Astrocyte (in vitro differentiated cells and primary cell): ENCODE results near the gene SLC25A22. TPM values are rescaled to one million over a fixed set of nuclear protein-coding genes. Genes with fewer than 3 reads are reported as not detected.

Experiments used
- DNase-seq: peaks from one replicate; pipeline ENCODE4 v3.0.0-alpha.2; 2010; ENCODE audit warnings: low read depth
- FAIRE-seq: peaks from 2 replicates; lab custom pipeline; 2011; peaks lifted over from hg19 to GRCh38; lab: Jason Lieb, UNC
- H2AFZ ChIP-seq: 2 replicates; pipeline ENCODE4 v1.6.0; 2012; ENCODE audit warnings: low read depth, low read length, inconsistent platforms
- H3K27ac ChIP-seq: 2 replicates; pipeline ENCODE4 v1.5.1; 2011; ENCODE audit warnings: low read depth, low read length, inconsistent platforms
- H3K27me3 ChIP-seq: 2 replicates; pipeline ENCODE4 v1.6.0; 2011; ENCODE audit warnings: low read length, inconsistent platforms; ENCODE audit not compliant: insufficient read depth
- H3K36me3 ChIP-seq: 2 replicates; pipeline ENCODE4 v1.5.1; 2011; ENCODE audit warnings: low read length, inconsistent platforms; ENCODE audit not compliant: insufficient read depth
- H3K4me1 ChIP-seq: 2 replicates; pipeline ENCODE4 v1.5.1; 2011; ENCODE audit warnings: low read length, inconsistent platforms; ENCODE audit not compliant: insufficient read depth
- H3K4me2 ChIP-seq: 2 replicates; pipeline ENCODE4 v1.6.0; 2012; ENCODE audit warnings: low read length, inconsistent platforms
- H3K4me3 ChIP-seq: 2 replicates; pipeline ENCODE4 v1.5.1; 2011; ENCODE audit warnings: low read depth, mild to moderate bottlenecking, low read length, inconsistent platforms; ENCODE audit not compliant: insufficient read depth
- H3K79me2 ChIP-seq: 2 replicates; pipeline ENCODE4 v1.6.0; 2012; ENCODE audit warnings: mild to moderate bottlenecking, low read length, inconsistent platforms; ENCODE audit not compliant: insufficient read depth
- H3K9ac ChIP-seq: 2 replicates; pipeline ENCODE4 v1.6.0; 2012; ENCODE audit warnings: mild to moderate bottlenecking, low read length, inconsistent platforms
- H3K9me3 ChIP-seq: 2 replicates; pipeline ENCODE4 v1.5.1; 2012; ENCODE audit warnings: low read depth, mild to moderate bottlenecking, low read length, inconsistent platforms; ENCODE audit not compliant: insufficient read depth
- H4K20me1 ChIP-seq: 2 replicates; pipeline ENCODE4 v1.6.0; 2012; ENCODE audit warnings: low read length, inconsistent platforms; ENCODE audit not compliant: insufficient read depth
- H3K27ac Mint-ChIP-seq: one replicate; pipeline ENCODE4 v1.8.0; 2021; ENCODE audit warnings: mild to moderate bottlenecking, mixed read lengths; ENCODE audit not compliant: unreplicated experiment
- H3K27me3 Mint-ChIP-seq: one replicate; pipeline ENCODE4 v1.8.0; 2021; ENCODE audit warnings: low read depth, mixed read lengths; ENCODE audit not compliant: unreplicated experiment
- H3K36me3 Mint-ChIP-seq: one replicate; pipeline ENCODE4 v1.8.0; 2021; ENCODE audit warnings: low read depth, mixed read lengths; ENCODE audit not compliant: unreplicated experiment
- H3K4me1 Mint-ChIP-seq: one replicate; pipeline ENCODE4 v1.8.0; 2021; ENCODE audit warnings: low read depth, mixed read lengths; ENCODE audit not compliant: unreplicated experiment
- H3K4me3 Mint-ChIP-seq: one replicate; pipeline ENCODE4 v1.8.0; 2021; ENCODE audit warnings: mild to moderate bottlenecking, moderate library complexity, mixed read lengths; ENCODE audit not compliant: unreplicated experiment
- H3K9me3 Mint-ChIP-seq: one replicate; pipeline ENCODE4 v1.8.0; 2021; ENCODE audit warnings: mild to moderate bottlenecking, mixed read lengths; ENCODE audit not compliant: unreplicated experiment
- CTCF ChIP-seq: IDR thresholded peaks from 2 replicates; pipeline ENCODE4 v1.5.1; 2011; ENCODE audit warnings: low read depth, mild to moderate bottlenecking, inconsistent platforms, low read length, moderate library complexity; ENCODE audit not compliant: insufficient read depth
- EZH2 ChIP-seq: IDR thresholded peaks from 2 replicates; pipeline ENCODE4 v1.6.1; 2012; ENCODE audit warnings: mild to moderate bottlenecking, low read length, inconsistent platforms; ENCODE audit not compliant: insufficient read depth
- total RNA-seq: library from RNA; stranded (reverse); gene quantifications from 2 replicates; pipeline ENCODE4 v1.2.1, GENCODE V29; 2021

SLC25A22 gene
- total RNA-seq, 1 donor from 2014 or later, result 21.4 TPM

DNA sequence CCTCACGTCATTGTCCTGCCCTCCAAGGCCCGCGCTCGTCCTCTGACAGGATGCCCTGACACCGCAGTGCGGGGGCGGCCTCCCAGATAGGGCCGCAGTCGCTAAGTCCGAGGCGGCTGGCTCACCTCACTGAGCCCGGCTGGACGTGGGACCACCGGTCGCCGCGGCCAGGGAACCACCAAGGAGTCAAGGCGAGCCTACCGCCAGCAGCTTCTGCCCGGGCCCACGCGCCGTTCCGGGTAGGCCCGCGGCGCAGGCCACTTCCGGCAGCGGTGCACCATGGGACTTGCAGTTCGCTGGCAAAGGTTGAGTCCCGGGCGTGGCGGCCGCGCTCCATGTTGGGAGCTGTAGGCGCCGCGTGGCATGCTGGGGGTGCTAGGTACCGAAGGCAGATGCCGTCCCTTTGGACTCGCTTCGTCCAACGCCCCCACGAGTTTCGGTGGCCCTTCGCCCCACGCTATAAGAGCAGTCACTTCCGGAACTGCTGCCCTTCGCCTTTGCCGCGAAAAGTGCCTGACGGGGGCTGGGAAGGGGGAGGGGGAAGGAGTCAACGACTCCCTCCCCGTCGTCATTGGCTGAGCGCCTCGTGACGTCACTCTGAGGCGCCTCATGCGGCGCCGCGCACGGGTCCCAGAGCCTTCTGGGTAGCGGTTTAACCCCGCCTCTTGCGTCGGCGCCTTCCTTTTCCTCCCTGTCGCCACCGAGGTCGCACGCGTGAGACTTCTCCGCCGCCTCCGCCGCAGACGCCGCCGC, 11.4 kb upstream of the SLC25A22 start, which contains the start of gene RPLP2:
Gene RPLP2 (plus strand): TSS at position 681 of the 753 bp plus-strand sequence. CDS start 268 bp downstream, outside the sequence.
- H3K4me1 ChIP-seq, result peaks cover 26% of the 10 kb centered on the region
- H4K20me1 ChIP-seq, result peaks cover 39% of the 10 kb centered on the region
- no peaks in the 10 kb centered on the region for H3K27me3 Mint-ChIP-seq
- H3K4me3 Mint-ChIP-seq, result peak within 1 kb of the TSS; percentile 96
- no peaks in the 10 kb centered on the region for H3K27me3 ChIP-seq
- peak within 1 kb of the TSS; percentile 93 for H2AFZ ChIP-seq
- peaks cover 18% of the 10 kb centered on the region for H3K4me1 Mint-ChIP-seq
- TF ChIP-seq EZH2, result no peak
- no peak for TF ChIP-seq CTCF
- FAIRE-seq (no peak), DNase-seq (peak; percentile 93)
- H3K4me2 ChIP-seq, result peak within 1 kb of the TSS; percentile 92
- H3K4me3 ChIP-seq, result peak within 1 kb of the TSS; percentile 87
- H3K27ac Mint-ChIP-seq, result peak within 1 kb of the TSS; percentile 99
- peak within 1 kb of the TSS; percentile 94 for H3K9ac ChIP-seq
- H3K9me3 ChIP-seq, result no peaks in the 10 kb centered on the region
- peaks cover 60% of the 10 kb centered on the region for H3K79me2 ChIP-seq
- H3K36me3 Mint-ChIP-seq, result peaks cover 14% of the 10 kb centered on the region
- peaks cover 23% of the 10 kb centered on the region for H3K36me3 ChIP-seq
- H3K27ac ChIP-seq, result peak within 1 kb of the TSS; percentile 99
- no peaks in the 10 kb centered on the region for H3K9me3 Mint-ChIP-seq

- Histone ChIP-seq H3K27me3 (no peaks in the 10 kb centered on the region), H3K36me3 (peaks cover 23% of the 10 kb centered on the region), H3K27ac (peak overlapping the region; percentile 99), H3K4me2 (peak overlapping the region; percentile 92), H2AFZ (peak overlapping the region; percentile 93), H3K79me2 (peaks cover 67% of the 10 kb centered on the region), H3K4me1 (peaks cover 34% of the 10 kb centered on the region), H4K20me1 (peaks cover 37% of the 10 kb centered on the region), H3K4me3 (peak overlapping the region; percentile 87), H3K9me3 (no peaks in the 10 kb centered on the region), H3K9ac (peak overlapping the region; percentile 94)
- no peaks in the 10 kb centered on the region for H3K27me3 Mint-ChIP-seq
- H3K4me3 Mint-ChIP-seq, result peak overlapping the region; percentile 95
- DNase-seq (no peak), FAIRE-seq (no peak)
- no peaks in the 10 kb centered on the region for H3K9me3 Mint-ChIP-seq
- TF ChIP-seq EZH2 (no peak), CTCF (no peak)
- H3K4me1 Mint-ChIP-seq, result peaks cover 18% of the 10 kb centered on the region
- H3K36me3 Mint-ChIP-seq, result peaks cover 14% of the 10 kb centered on the region
- H3K27ac Mint-ChIP-seq, result peak overlapping the region; percentile 99
Measured at GRCh38 chr11:808427-809286, 10.6 kb upstream of the SLC25A22 start.
